ENCODE results near the gene MACROD2. TPM values are rescaled to one million over a fixed set of nuclear protein-coding genes. Genes with fewer than 3 reads are reported as not detected.

Gene MACROD2
- total RNA-seq, 4 donors from 2014 or later = 4.6 to 33.0 (median 8.3) TPM

DNA sequence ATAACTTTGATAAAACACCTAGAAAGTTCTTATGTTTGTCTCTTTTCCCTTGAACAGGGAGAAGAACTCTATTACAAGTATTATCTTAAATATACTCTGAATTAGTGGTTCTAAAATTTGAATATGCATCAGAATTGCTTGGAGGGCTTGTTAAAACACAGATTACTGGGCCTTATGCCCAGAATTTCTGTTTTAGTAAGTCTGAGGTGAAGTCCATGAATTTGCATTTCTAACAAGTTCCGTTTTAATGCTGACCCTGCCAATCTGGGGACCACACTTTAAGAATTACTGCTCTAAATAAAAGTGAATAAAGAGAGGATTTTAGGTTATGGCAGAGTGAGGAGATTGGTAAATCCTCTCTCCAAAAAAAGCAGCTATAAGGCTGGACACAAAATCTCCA, 510.2 kb downstream of the MACROD2 start:
- DNase-seq = no peak
- Histone ChIP-seq H3K27ac (no peak overlapping the region), H3K4me1 (no peaks in the 10 kb centered on the region), H3K27me3 (no peaks in the 10 kb centered on the region), H3K9me3 (no peaks in the 10 kb centered on the region), H3K4me3 (no peak overlapping the region), H3K36me3 (no peaks in the 10 kb centered on the region)
- no peak for TF ChIP-seq POLR2A (IDR thresholded peaks at IDR 0.05)
- TF ChIP-seq POLR2AphosphoS5 (IDR thresholded peaks at IDR 0.05) = no peak
- TF ChIP-seq, protein P1, sequence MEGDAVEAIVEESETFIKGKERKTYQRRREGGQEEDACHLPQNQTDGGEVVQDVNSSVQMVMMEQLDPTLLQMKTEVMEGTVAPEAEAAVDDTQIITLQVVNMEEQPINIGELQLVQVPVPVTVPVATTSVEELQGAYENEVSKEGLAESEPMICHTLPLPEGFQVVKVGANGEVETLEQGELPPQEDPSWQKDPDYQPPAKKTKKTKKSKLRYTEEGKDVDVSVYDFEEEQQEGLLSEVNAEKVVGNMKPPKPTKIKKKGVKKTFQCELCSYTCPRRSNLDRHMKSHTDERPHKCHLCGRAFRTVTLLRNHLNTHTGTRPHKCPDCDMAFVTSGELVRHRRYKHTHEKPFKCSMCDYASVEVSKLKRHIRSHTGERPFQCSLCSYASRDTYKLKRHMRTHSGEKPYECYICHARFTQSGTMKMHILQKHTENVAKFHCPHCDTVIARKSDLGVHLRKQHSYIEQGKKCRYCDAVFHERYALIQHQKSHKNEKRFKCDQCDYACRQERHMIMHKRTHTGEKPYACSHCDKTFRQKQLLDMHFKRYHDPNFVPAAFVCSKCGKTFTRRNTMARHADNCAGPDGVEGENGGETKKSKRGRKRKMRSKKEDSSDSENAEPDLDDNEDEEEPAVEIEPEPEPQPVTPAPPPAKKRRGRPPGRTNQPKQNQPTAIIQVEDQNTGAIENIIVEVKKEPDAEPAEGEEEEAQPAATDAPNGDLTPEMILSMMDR (IDR thresholded peaks at IDR 0.05) = no peak
- TF ChIP-seq EP300 (IDR thresholded peaks at IDR 0.05; ENCODE audit: low read depth) = no peak
- WGBS, 2 donors (ENCODE audit: low coverage in 1 of 2) = 58 to 73% methylated on average over 1 of the region's 1 CpG
- in situ Hi-C loops (cut with MboI; ENCODE audit: low pct_ligation_motif_present in 1 of 4, low pct_unique_long_range_greater_than_20kb in 1 of 4, low sequenced_read_pairs in 3 of 4) = no loop called here
- intact Hi-C loops (cut with DNase I; ENCODE audit: low total_unique reads) = no loop called here

DNA sequence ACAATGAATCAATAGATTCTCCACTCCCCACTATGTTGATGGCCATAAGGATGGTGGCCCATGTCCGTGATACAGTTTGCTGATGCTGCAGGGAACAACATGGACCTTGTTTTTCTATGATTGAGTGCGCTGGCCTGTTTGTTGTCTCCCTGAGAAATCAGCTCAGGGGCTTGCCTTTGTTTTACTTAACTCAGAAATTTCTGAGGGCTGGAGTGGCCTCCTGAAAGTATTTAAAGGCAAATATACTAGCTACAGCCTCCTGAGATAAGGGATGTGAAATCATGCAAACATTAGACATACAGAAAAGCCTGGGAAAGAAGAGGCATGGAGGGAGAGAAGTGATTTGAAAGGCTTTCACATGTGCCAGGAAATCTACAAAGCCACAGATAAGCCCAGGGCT, 512.4 kb downstream of the MACROD2 start:
- H3K4me3 ChIP-seq = no peak overlapping the region
- 92 to 94% methylated on average over 2 of the region's 2 CpGs for WGBS, 2 donors (ENCODE audit: low coverage in 1 of 2)
- H3K27me3 ChIP-seq = no peaks in the 10 kb centered on the region
- no peaks in the 10 kb centered on the region for H3K36me3 ChIP-seq
- no peaks in the 10 kb centered on the region for H3K4me1 ChIP-seq
- in situ Hi-C loops (cut with MboI; ENCODE audit: low pct_ligation_motif_present in 1 of 4, low pct_unique_long_range_greater_than_20kb in 1 of 4, low sequenced_read_pairs in 3 of 4) = no loop called here
- no peak for DNase-seq
- H3K9me3 ChIP-seq = no peaks in the 10 kb centered on the region
- intact Hi-C loops (cut with DNase I; ENCODE audit: low total_unique reads) = no loop called here
- H3K27ac ChIP-seq = no peak overlapping the region
- TF ChIP-seq POLR2A (IDR thresholded peaks at IDR 0.05) (no peak), EP300 (IDR thresholded peaks at IDR 0.05; ENCODE audit: low read depth) (no peak)
- TF ChIP-seq, protein P1 (IDR thresholded peaks at IDR 0.05) = no peak

DNA sequence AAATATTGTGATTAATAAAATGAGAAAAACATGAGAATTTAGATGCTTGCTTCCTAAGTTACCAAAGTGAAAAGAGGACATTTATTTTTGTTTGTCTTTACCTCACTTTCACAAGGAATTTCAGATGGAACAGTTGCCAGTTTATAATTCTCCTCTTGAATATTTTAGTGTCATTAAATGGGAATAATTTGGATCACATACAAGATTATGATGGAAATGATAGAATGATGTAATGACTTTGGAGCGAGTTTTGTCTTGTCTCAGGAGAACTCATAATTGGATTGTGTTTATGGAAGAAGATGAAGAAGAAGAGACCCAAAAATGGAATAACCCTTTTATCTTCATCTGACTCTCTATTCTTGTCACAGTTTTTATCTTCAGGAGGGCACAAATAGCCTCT, 515.0 kb downstream of the MACROD2 start:
- 78 to 86% methylated on average over 1 of the region's 1 CpG for WGBS, 2 donors (ENCODE audit: low coverage in 1 of 2)
- DNase-seq = no peak
- no peaks in the 10 kb centered on the region for H3K27me3 ChIP-seq
- no peak overlapping the region for H3K27ac ChIP-seq
- no peaks in the 10 kb centered on the region for H3K36me3 ChIP-seq
- H3K4me1 ChIP-seq = no peaks in the 10 kb centered on the region
- no peak overlapping the region for H3K4me3 ChIP-seq
- in situ Hi-C loops (cut with MboI; ENCODE audit: low pct_ligation_motif_present in 1 of 4, low pct_unique_long_range_greater_than_20kb in 1 of 4, low sequenced_read_pairs in 3 of 4) = no loop called here
- no peak for TF ChIP-seq POLR2A (IDR thresholded peaks at IDR 0.05)
- TF ChIP-seq, protein P1 (IDR thresholded peaks at IDR 0.05) = no peak
- no peak for TF ChIP-seq EP300 (IDR thresholded peaks at IDR 0.05; ENCODE audit: low read depth)
- no peak for TF ChIP-seq POLR2AphosphoS5 (IDR thresholded peaks at IDR 0.05)
- intact Hi-C loops (cut with DNase I; ENCODE audit: low total_unique reads) = no loop called here
- H3K9me3 ChIP-seq = no peaks in the 10 kb centered on the region

DNA sequence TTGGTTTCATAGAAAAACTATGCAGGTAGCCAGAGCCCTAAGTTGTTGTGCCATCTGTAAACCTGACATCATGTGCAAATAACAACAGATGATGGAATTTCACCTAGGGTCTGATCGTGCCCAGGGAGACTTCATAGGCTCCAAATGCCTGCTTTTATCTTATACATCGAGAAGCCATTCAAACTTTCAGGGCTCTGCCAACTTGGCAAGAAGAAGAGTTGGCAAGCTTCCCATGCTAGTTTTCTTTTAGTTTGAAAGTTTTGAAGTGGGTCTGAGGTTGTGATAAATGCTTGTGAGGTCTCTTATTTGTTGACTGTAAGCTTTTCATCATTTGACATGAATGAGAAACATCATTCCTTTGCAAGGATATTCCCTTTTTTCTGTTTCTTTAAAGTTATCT, 517.5 kb downstream of the MACROD2 start:
- in situ Hi-C loops (cut with MboI; ENCODE audit: low pct_ligation_motif_present in 1 of 4, low pct_unique_long_range_greater_than_20kb in 1 of 4, low sequenced_read_pairs in 3 of 4) = no loop called here
- Histone ChIP-seq H3K4me1 (no peaks in the 10 kb centered on the region), H3K4me3 (no peak overlapping the region), H3K27me3 (no peaks in the 10 kb centered on the region), H3K36me3 (no peaks in the 10 kb centered on the region), H3K9me3 (no peaks in the 10 kb centered on the region), H3K27ac (no peak overlapping the region)
- intact Hi-C loops (cut with DNase I; ENCODE audit: low total_unique reads) = no loop called here
- no peak for DNase-seq
- no peak for TF ChIP-seq POLR2A (IDR thresholded peaks at IDR 0.05)
- TF ChIP-seq, protein P1 (IDR thresholded peaks at IDR 0.05) = no peak
- WGBS, 2 donors (ENCODE audit: low coverage in 1 of 2) = 0 to 4% methylated on average over 2 of the region's 2 CpGs
